K562 (cell line): ENCODE data around the gene PRM2. TPM values are rescaled to one million over a fixed set of nuclear protein-coding genes. Genes with fewer than 3 reads are reported as not detected.

Experiments used
- ATAC-seq: fragments of 200-7000 bp; cut with Tn5 transposase; 3 replicates; pipeline ENCODE4 v1.9.1; 2020; ENCODE audit warnings: moderate library complexity
- BruUV-seq: library from RNA; stranded (reverse); fragments of 400-500 nt; replicated peaks from 2 replicates; lab custom pipeline; 2021; lab: Mats Ljungman, UMichigan
- CTCF ChIA-PET: fragments of 300-600 bp; formaldehyde crosslinking; extraction: SDS; loops from one replicate; lab custom pipeline; 2021; ENCODE audit warnings: low intra/inter-chr PET ratio; lab: Yijun Ruan, JAX
- POLR2A ChIA-PET: fragments of 300-600, 350-650 bp; sonication (Branson Sonifier 250); formaldehyde crosslinking; extraction: SDS; loops from one replicate; lab custom pipeline; 2021; ENCODE audit warnings: antibody characterized with exemption, inconsistent platforms; lab: Yijun Ruan, JAX
- DNase-seq, 4 experiments: peaks; one replicate each; pipeline versions ENCODE4 v3.0.0 to v3.0.0-alpha.2; 2011 to 2018; ENCODE audit warnings: low spot score in 3 of 4, mixed read lengths in 3 of 4; ENCODE audit errors: extremely low read depth in 1 of 4
- FAIRE-seq: peaks from 2 replicates; lab custom pipeline; 2011; peaks lifted over from hg19 to GRCh38; lab: Jason Lieb, UNC
- H2AFZ ChIP-seq: 2 replicates; pipeline ENCODE4 v1.6.0; 2011; ENCODE audit warnings: low read depth, low read length, control low read depth, inconsistent platforms
- H3K27ac ChIP-seq: fragments of 200-600 bp; 3 replicates; pipeline ENCODE4 v1.8.0; 2011; ENCODE audit warnings: low read depth, mild to moderate bottlenecking, control low read depth, inconsistent platforms, low read length, moderate library complexity, mixed read lengths; ENCODE audit errors: extremely low read depth
- H3K27me3 ChIP-seq, 2 experiments: fragments of 300-600 bp in 1 of 2; 2 replicates in 1 of 2; 3 replicates in 1 of 2; pipeline versions ENCODE4 v1.6.0 to v1.8.0; 2011; ENCODE audit warnings: inconsistent platforms in 2 of 2, low read length in 2 of 2, mild to moderate bottlenecking in 1 of 2, mixed read lengths in 1 of 2, moderate library complexity in 1 of 2; ENCODE audit not compliant: control insufficient read depth in 2 of 2, insufficient read depth in 2 of 2
- H3K36me3 ChIP-seq: fragments of 300-600 bp; 3 replicates; pipeline ENCODE4 v1.8.0; 2011; ENCODE audit warnings: mild to moderate bottlenecking, low read length, inconsistent platforms; ENCODE audit not compliant: control insufficient read depth, insufficient read depth
- H3K4me1 ChIP-seq, 2 experiments: fragments of 200-600 bp in 1 of 2; replicated peaks in 1 of 2; 2 replicates in 1 of 2; 3 replicates in 1 of 2; pipeline versions ENCODE4 v1.5.1 to v1.8.0; 2011; ENCODE audit warnings: inconsistent platforms in 2 of 2, low read length in 2 of 2, mild to moderate bottlenecking in 1 of 2, mixed read lengths in 1 of 2, moderate library complexity in 1 of 2; ENCODE audit not compliant: control insufficient read depth in 2 of 2, insufficient read depth in 2 of 2
- H3K4me2 ChIP-seq: 2 replicates; pipeline ENCODE4 v1.6.1; 2011; ENCODE audit warnings: low read length, control low read depth, inconsistent platforms, mixed read lengths; ENCODE audit not compliant: insufficient read depth
- H3K4me3 ChIP-seq: fragments of 200-600 bp; sonication (generic), shearing (Covaris generic); 2 replicates; pipeline ENCODE4 v1.5.1; 2016; ENCODE audit warnings: control low read depth, inconsistent platforms
- H3K79me2 ChIP-seq: fragments of 200-600 bp; 3 replicates; pipeline ENCODE4 v1.8.0; 2011; ENCODE audit warnings: low read length, inconsistent platforms; ENCODE audit not compliant: control insufficient read depth, insufficient read depth
- H3K9ac ChIP-seq, 2 experiments: 2 replicates each; pipeline versions ENCODE4 v1.6.0 to v1.6.1; 2011; ENCODE audit warnings: low read depth in 2 of 2, low read length in 2 of 2, control low read depth in 1 of 2, inconsistent platforms in 1 of 2, mild to moderate bottlenecking in 1 of 2, mixed read lengths in 1 of 2; ENCODE audit not compliant: insufficient read depth in 1 of 2
- H3K9me1 ChIP-seq: one replicate; pipeline ENCODE4 v1.6.0; 2011; ENCODE audit warnings: inconsistent platforms, mild to moderate bottlenecking, low read length, moderate library complexity; ENCODE audit not compliant: control insufficient read depth, insufficient read depth
- H3K9me3 ChIP-seq: replicated peaks from 2 replicates; pipeline ENCODE4 v1.5.1; 2011; ENCODE audit warnings: low read depth, low read length, inconsistent platforms; ENCODE audit not compliant: control insufficient read depth, insufficient read depth
- H4K20me1 ChIP-seq: replicated peaks from 2 replicates; pipeline ENCODE4 v1.6.1; 2011; ENCODE audit warnings: low read length, inconsistent platforms, mixed read lengths; ENCODE audit not compliant: control insufficient read depth, insufficient read depth
- BHLHE40 ChIP-seq: IDR thresholded peaks from 2 replicates; pipeline ENCODE4 v1.6.1; 2011; ENCODE audit warnings: low read length, improper control_type of control experiment
- CBX3 ChIP-seq, 2 experiments: IDR thresholded peaks; 1 replicate in 1 of 2; 2 replicates in 1 of 2; pipeline ENCODE4 v1.6.1; 2012; ENCODE audit warnings: inconsistent platforms in 2 of 2, low read length in 2 of 2, borderline replicate concordance in 1 of 2, control low read depth in 1 of 2
- JUND ChIP-seq, 2 experiments: IDR thresholded peaks; 2 replicates in 1 of 2; 3 replicates in 1 of 2; pipeline ENCODE4 v1.6.1; 2011; ENCODE audit warnings: borderline replicate concordance in 2 of 2, low read depth in 2 of 2, low read length in 2 of 2, improper control_type of control experiment in 1 of 2, missing biosample characterization in 1 of 2, missing genetic modification characterization in 1 of 2, missing genetic modification reagents in 1 of 2
- MCM2 ChIP-seq: fragments of 450-650 bp; IDR thresholded peaks from 2 replicates; pipeline ENCODE4 v1.6.1; 2017; ENCODE audit warnings: low read depth, mild to moderate bottlenecking
- MECOM ChIP-seq: fragments of 250-450 bp; sonication (Bioruptor Pico); IDR thresholded peaks from 2 replicates; pipeline ENCODE4 v1.8.0; 2022; ENCODE audit warnings: inconsistent platforms
- PHF20 ChIP-seq: fragments of 450-650 bp; IDR thresholded peaks from 2 replicates; pipeline ENCODE4 v1.6.1; 2018; ENCODE audit not compliant: partially characterized antibody
- POLR2B ChIP-seq: fragments of 450-650 bp; IDR thresholded peaks from 2 replicates; pipeline ENCODE4 v1.6.1; 2018; ENCODE audit warnings: low read depth; ENCODE audit not compliant: partially characterized antibody
- SMAD4 ChIP-seq: fragments of 250-450 bp; sonication (Bioruptor Pico); conservative IDR thresholded peaks from 2 replicates; pipeline ENCODE4 v1.8.0; 2021; ENCODE audit warnings: inconsistent platforms, mild to moderate bottlenecking, moderate library complexity
- SPI1 ChIP-seq: IDR thresholded peaks from 2 replicates; pipeline ENCODE4 v1.6.1; 2011; ENCODE audit warnings: low read depth, low read length, control low read depth, borderline replicate concordance
- SRSF3 ChIP-seq: fragments of 200-400 bp; formaldehyde crosslinking; IDR thresholded peaks from 2 replicates; pipeline ENCODE4 v1.6.1; 2016; ENCODE audit warnings: mild to moderate bottlenecking, low read length, moderate library complexity; ENCODE audit not compliant: insufficient read depth
- TFE3 ChIP-seq: fragments of 450-650 bp; formaldehyde crosslinking; IDR thresholded peaks from 2 replicates; pipeline ENCODE4 v1.4.0; 2020; ENCODE audit warnings: mild to moderate bottlenecking, mixed read lengths
- YBX1 ChIP-seq: fragments of 450-650 bp; IDR thresholded peaks from 2 replicates; pipeline ENCODE4 v1.7.1; 2016; ENCODE audit warnings: mild to moderate bottlenecking
- ZNF121 ChIP-seq: sonication (generic); formaldehyde crosslinking; conservative IDR thresholded peaks from 2 replicates; pipeline ENCODE4 v1.8.0; 2022; ENCODE audit warnings: missing genetic modification reagents
- in situ Hi-C: fragments of 300-500 bp; cut with MboI; formaldehyde crosslinking; loops from 4 replicates; pipeline ENCODE4 v1.15.0; 2018; ENCODE audit warnings: inconsistent platforms, mixed read lengths
- intact Hi-C: fragments of 100-400 bp; cut with micrococcal nuclease; formaldehyde crosslinking; loops from 2 replicates; pipeline ENCODE4 v1.14.2; 2022
- polyA plus RNA-seq, 8 experiments: library from polyadenylated mRNA; depleted of rRNA in 4 of 8; stranded (reverse) in 5 of 8; unstranded in 3 of 8; fragments of >200 nt; fragmentation: Nextera tagmentation in 2 of 8; fragmentation: Illumina TruSeq in 1 of 8; extraction: Ambion mirVana in 2 of 8; extraction: Trizol in 1 of 8; gene quantifications; 2 replicates each; pipeline versions ENCODE4 v1.2.1 to v1.2.3, GENCODE V29; 2011 to 2014; ENCODE audit warnings: inconsistent platforms in 1 of 8, missing spikeins in 1 of 8
- total RNA-seq, 7 experiments: library from RNA; depleted of rRNA in 6 of 7; stranded (reverse); fragments of >200 nt in 6 of 7; fragmentation: Illumina TruSeq in 2 of 7; extraction: Trizol in 2 of 7; gene quantifications; 2 replicates each; pipeline versions ENCODE4 v1.2.1 to v1.2.3, GENCODE V29; 2011 to 2021; ENCODE audit warnings: low replicate concordance in 1 of 7
- TF ChIP-seq, protein P1 (sequence below): sonication (generic); formaldehyde crosslinking; IDR thresholded peaks from 2 replicates; pipeline ENCODE4 v1.9.0; 2022; ENCODE audit warnings: mild to moderate bottlenecking, missing genetic modification reagents
- TF ChIP-seq, protein P2 (sequence below), 2 experiments: IDR thresholded peaks; 2 replicates each; pipeline ENCODE4 v1.6.1; 2011; ENCODE audit warnings: borderline replicate concordance in 1 of 2, control low read depth in 1 of 2, low read depth in 1 of 2, low read length in 1 of 2, mild to moderate bottlenecking in 1 of 2, mixed read lengths in 1 of 2, moderate library complexity in 1 of 2; ENCODE audit not compliant: insufficient read depth in 1 of 2, insufficient read length in 1 of 2, poor library complexity in 1 of 2, severe bottlenecking in 1 of 2; ENCODE audit errors: extremely low read depth in 1 of 2

Gene PRM2
- total and polyA plus RNA-seq, 9 of the 15 experiments (the other 6 are each of a cell fraction or from before 2014, with no cell fraction given), result not detected

DNA sequence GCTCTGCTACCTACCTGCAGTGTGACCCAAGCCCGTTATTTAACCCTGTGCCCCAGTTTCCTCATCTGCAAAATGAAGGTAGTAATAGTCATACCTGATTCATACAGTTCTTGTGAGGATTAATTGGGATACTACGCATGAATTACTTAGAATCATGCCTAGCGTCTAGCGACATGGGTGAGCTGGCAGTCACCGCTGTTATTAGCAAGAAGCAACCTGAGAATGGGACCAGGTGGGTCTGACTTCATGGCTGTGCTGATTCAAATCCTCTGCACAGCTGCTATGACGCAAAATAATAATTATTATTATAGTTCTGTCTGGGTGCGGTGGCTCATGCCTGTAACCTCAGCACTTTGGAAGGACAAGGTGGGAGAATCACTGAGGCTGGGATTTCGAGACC, 28.1 kb downstream of the PRM2 start (continued):
- no peak for TF ChIP-seq PHF20
- TF ChIP-seq MECOM (CRISPR knock-in tag), result no peak
- TF ChIP-seq SRSF3, result no peak

- ATAC-seq (no peak), DNase-seq (no peak), FAIRE-seq (no peak)
- H3K79me2 ChIP-seq, result no peaks in the 10 kb centered on the region
- intact Hi-C loops, result no loop called here
- H3K9me3 ChIP-seq, result no peaks in the 10 kb centered on the region
- H3K27ac ChIP-seq, result no peak overlapping the region
- H3K9me1 ChIP-seq, result no peaks in the 10 kb centered on the region
- H3K36me3 ChIP-seq, result no peaks in the 10 kb centered on the region
- H3K4me3 ChIP-seq, result no peak overlapping the region
- no peaks in the 10 kb centered on the region; the same call in 1 of the 2 replicates for H4K20me1 ChIP-seq
- POLR2A ChIA-PET, result interaction anchor here (0.6 to 2.6 kb wide), 4 partner anchors 9 to 303 kb away, joined by 3 to 17 read pairs (median 4); no protein-coding TSS in a partner anchor
- no TSS peak for BruUV-seq
- TF ChIP-seq SMAD4 (CRISPR knock-in tag), result no peak
- no peak for TF ChIP-seq POLR2B
- no peak for TF ChIP-seq JUND (IDR thresholded peaks at IDR 0.05; ENCODE audit: borderline replicate concordance, low read depth, low read length)
- TF ChIP-seq JUND (tag; IDR thresholded peaks at IDR 0.05; ENCODE audit: borderline replicate concordance, low read depth, low read length), result no peak
- TF ChIP-seq SPI1, result no peak
- TF ChIP-seq, protein P1, sequence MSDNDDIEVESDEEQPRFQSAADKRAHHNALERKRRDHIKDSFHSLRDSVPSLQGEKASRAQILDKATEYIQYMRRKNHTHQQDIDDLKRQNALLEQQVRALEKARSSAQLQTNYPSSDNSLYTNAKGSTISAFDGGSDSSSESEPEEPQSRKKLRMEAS (CRISPR knock-in tag), result no peak
- TF ChIP-seq ZNF121 (CRISPR knock-in tag), result no peak
- TF ChIP-seq TFE3, result no peak
- TF ChIP-seq BHLHE40, result no peak
- TF ChIP-seq, protein P2, sequence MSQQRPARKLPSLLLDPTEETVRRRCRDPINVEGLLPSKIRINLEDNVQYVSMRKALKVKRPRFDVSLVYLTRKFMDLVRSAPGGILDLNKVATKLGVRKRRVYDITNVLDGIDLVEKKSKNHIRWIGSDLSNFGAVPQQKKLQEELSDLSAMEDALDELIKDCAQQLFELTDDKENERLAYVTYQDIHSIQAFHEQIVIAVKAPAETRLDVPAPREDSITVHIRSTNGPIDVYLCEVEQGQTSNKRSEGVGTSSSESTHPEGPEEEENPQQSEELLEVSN (IDR thresholded peaks at IDR 0.05; ENCODE audit: borderline replicate concordance in 1 of 2, extremely low read depth in 1 of 2, insufficient read depth in 1 of 2, insufficient read length in 1 of 2, low read depth in 1 of 2, low read length in 1 of 2, poor library complexity in 1 of 2, severe bottlenecking in 1 of 2), result no peak
- no peak for TF ChIP-seq YBX1
- no peak for TF ChIP-seq MCM2
- TF ChIP-seq CBX3 (IDR thresholded peaks at IDR 0.05; ENCODE audit: borderline replicate concordance in 1 of 2, low read length in 2 of 2), result no peak
- H3K4me2 ChIP-seq, result no peak overlapping the region
- H3K9ac ChIP-seq, result no peak overlapping the region; a peak in 1 of 4 replicates
- no peaks in the 10 kb centered on the region for H3K27me3 ChIP-seq
- no peak overlapping the region for H2AFZ ChIP-seq
- CTCF ChIA-PET, result no interaction called here
- in situ Hi-C loops, result no loop called here
- H3K4me1 ChIP-seq, result peaks cover 9 to 14% of the 10 kb centered on the region in 2 experiments; a peak in 4 of 5 replicates
Observed at GRCh38 chr16:11245988-11246387, 30.3 kb downstream of the PRM2 start.
